ENCODE results near the gene FBXO31.

The FBXO31 gene

DNA sequence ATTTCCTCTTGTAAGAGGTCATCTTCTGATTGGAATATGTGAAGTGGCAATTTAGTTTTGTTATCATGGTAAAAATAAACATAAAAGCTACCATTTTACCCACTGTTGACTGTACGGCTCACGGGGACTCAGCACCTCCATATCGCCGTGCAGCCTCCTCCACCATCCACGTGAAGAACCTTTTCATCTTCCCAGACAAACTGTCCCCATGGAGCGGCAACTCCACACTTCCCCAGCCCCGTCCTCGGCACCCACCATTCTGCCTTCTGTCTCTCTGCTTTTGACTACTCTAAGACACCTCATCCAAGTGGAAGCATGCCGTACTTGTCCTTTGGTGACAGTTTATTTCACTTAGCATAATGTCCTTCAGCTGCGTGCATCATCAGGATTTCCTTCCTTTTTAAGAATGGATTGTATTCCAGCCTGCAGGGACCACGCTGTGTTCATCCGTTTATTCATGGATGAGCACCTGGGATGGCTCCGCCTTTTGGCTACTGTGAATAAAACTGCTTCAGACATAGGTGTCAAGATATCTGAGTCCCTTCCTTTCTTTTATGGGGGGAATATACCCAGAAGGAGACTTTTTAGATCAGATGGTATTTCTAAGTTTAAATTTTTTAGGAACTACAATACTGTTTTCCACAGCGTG, 14.3 kb downstream of the FBXO31 start:
- H3K9me3 ChIP-seq (ENCODE audit: control insufficient read depth, low read length): no peaks in the 10 kb centered on the region
- H3K4me2 ChIP-seq (ENCODE audit: low read length): no peak overlapping the region
- H2AFZ ChIP-seq: no peak overlapping the region
- H3K36me3 ChIP-seq (ENCODE audit: control insufficient read depth, insufficient read depth, low read length): no peaks in the 10 kb centered on the region
- no peak overlapping the region for H3K27ac ChIP-seq
- no peak overlapping the region for H3K9ac ChIP-seq
- no peak overlapping the region for H3K4me3 ChIP-seq (ENCODE audit: low read depth, low read length)
- peaks cover 80% of the 10 kb centered on the region for H3K79me2 ChIP-seq
- TF ChIP-seq, protein P1, sequence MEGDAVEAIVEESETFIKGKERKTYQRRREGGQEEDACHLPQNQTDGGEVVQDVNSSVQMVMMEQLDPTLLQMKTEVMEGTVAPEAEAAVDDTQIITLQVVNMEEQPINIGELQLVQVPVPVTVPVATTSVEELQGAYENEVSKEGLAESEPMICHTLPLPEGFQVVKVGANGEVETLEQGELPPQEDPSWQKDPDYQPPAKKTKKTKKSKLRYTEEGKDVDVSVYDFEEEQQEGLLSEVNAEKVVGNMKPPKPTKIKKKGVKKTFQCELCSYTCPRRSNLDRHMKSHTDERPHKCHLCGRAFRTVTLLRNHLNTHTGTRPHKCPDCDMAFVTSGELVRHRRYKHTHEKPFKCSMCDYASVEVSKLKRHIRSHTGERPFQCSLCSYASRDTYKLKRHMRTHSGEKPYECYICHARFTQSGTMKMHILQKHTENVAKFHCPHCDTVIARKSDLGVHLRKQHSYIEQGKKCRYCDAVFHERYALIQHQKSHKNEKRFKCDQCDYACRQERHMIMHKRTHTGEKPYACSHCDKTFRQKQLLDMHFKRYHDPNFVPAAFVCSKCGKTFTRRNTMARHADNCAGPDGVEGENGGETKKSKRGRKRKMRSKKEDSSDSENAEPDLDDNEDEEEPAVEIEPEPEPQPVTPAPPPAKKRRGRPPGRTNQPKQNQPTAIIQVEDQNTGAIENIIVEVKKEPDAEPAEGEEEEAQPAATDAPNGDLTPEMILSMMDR (IDR thresholded peaks at IDR 0.05): no peak
- H3K4me1 ChIP-seq: peaks cover 7% of the 10 kb centered on the region
- no peaks in the 10 kb centered on the region for H3K27me3 ChIP-seq (ENCODE audit: control insufficient read depth, insufficient read depth, low read length)

DNA sequence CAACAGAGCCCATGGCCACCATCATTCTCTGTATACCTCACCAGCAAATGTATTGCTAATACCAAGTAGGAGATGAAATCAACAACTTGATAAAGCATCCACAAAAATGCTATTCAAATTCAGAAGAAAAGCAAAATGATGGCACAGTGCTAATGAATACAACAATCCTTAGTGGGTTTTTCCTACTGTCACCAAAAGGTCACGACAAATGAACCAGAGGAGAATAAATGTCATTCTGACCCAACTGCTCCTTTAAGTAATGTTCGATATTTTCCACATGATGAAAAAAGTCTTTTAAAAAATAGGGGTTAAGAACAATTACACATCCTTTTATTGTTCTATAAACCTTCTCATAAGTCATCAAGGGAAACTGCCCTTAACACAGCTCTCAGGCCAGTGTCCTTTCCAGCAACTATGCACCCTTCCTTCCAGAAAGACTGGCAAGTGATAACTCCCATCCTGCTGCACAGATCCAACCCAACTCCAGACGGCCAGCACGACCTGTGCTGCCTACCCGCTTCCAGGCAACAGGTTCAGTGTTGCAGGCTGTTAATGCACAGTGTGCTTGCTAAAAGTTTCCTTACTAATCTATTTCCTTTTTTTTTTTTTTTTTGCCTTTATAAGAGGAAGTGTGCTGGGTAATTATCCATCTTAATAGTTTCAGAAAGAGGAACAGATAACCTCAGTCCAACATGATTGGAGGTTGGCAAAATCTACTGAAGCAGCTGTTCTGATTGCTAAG, 15.4 kb downstream of the FBXO31 start:
- Histone ChIP-seq H3K9me3 (ENCODE audit: control insufficient read depth, low read length) (no peaks in the 10 kb centered on the region), H3K9ac (no peak overlapping the region), H3K27ac (peak overlapping the region; percentile 17), H2AFZ (no peak overlapping the region), H3K36me3 (ENCODE audit: control insufficient read depth, insufficient read depth, low read length) (no peaks in the 10 kb centered on the region), H3K4me3 (ENCODE audit: low read depth, low read length) (no peak overlapping the region), H3K79me2 (peaks cover 71% of the 10 kb centered on the region), H3K4me2 (ENCODE audit: low read length) (no peak overlapping the region), H3K27me3 (ENCODE audit: control insufficient read depth, insufficient read depth, low read length) (no peaks in the 10 kb centered on the region), H3K4me1 (peaks cover 14% of the 10 kb centered on the region)
- TF ChIP-seq, protein P1 (IDR thresholded peaks at IDR 0.05): no peak

DNA sequence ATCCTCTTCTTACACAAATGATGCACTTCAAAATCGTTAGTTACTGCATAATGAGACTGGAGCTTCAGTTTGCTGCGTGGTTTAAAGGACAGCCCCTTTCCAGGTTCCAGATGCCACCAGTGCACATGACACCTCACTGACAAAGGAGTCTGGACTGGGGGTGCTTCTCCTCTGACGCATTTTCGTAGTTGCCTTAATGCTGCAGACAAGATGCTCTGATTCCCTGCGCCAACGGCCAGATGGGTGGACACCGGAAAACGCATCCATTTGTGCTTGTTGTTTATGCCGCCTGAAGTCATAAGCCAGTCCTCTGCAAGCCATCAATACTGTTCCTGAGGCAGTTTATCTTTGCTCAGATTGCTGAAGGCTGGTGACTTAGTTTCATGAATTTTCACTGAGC, 16.0 kb downstream of the FBXO31 start:
- no peaks in the 10 kb centered on the region for H3K27me3 ChIP-seq (ENCODE audit: control insufficient read depth, insufficient read depth, low read length)
- H3K9ac ChIP-seq: no peak overlapping the region
- TF ChIP-seq, protein P1 (IDR thresholded peaks at IDR 0.05): no peak
- no peak overlapping the region for H3K4me3 ChIP-seq (ENCODE audit: low read depth, low read length)
- peaks cover 17% of the 10 kb centered on the region for H3K4me1 ChIP-seq
- no peaks in the 10 kb centered on the region for H3K36me3 ChIP-seq (ENCODE audit: control insufficient read depth, insufficient read depth, low read length)
- peaks cover 65% of the 10 kb centered on the region for H3K79me2 ChIP-seq
- H3K27ac ChIP-seq: peak overlapping the region; percentile 17
- H3K9me3 ChIP-seq (ENCODE audit: control insufficient read depth, low read length): no peaks in the 10 kb centered on the region
- H2AFZ ChIP-seq: no peak overlapping the region
- H3K4me2 ChIP-seq (ENCODE audit: low read length): no peak overlapping the region

DNA sequence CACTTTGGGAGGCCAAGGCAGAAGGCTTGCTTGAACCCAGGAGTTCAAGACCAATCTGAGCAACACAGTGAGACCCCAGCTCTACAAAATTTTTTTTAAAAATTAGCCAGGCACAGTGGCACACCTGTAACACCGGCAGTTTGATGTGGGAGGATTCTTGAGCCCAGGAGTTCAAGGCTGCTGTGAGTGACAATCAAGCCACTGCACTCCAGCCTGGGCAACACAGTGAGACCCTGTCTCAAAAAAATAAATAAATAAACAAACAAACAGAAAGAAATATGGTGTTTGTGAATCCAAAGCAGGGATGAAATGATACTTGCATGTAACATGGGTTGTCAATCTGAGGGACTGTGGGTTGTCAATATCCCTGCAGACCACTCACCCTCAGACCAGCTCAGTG, 16.6 kb downstream of the FBXO31 start:
- Histone ChIP-seq H3K9me3 (ENCODE audit: control insufficient read depth, low read length) (no peaks in the 10 kb centered on the region), H3K79me2 (peaks cover 59% of the 10 kb centered on the region), H3K36me3 (ENCODE audit: control insufficient read depth, insufficient read depth, low read length) (no peaks in the 10 kb centered on the region), H3K9ac (no peak overlapping the region), H3K4me3 (ENCODE audit: low read depth, low read length) (no peak overlapping the region), H3K27me3 (ENCODE audit: control insufficient read depth, insufficient read depth, low read length) (no peaks in the 10 kb centered on the region), H3K4me2 (ENCODE audit: low read length) (no peak overlapping the region), H2AFZ (no peak overlapping the region), H3K27ac (no peak overlapping the region), H3K4me1 (peaks cover 18% of the 10 kb centered on the region)
- TF ChIP-seq, protein P1 (IDR thresholded peaks at IDR 0.05): no peak
